Heart left ventricle (tissue), 16 donors: ENCODE measurements around the gene ZNF101. TPM values are rescaled to one million over a fixed set of nuclear protein-coding genes. Genes with fewer than 3 reads are reported as not detected.
A peak's percentile ranks its signal among the peaks of the same experiment; 100 is the strongest.

Experiments used
- ATAC-seq, 4 donors: fragments of 200-7000 bp; cut with Tn5 transposase; one replicate each; pipeline ENCODE4 v1.9.1; 2020 to 2022; ENCODE audit warnings: moderate library complexity in 4 of 4, mild to moderate bottlenecking in 3 of 4, moderate number of reproducible peaks in 1 of 4
- DNase-seq, 5 donors: peaks; one replicate each; pipeline ENCODE4 v3.0.0-alpha.2; 2020
- H3K27ac ChIP-seq, 12 donors: fragments of 200-600 bp; sonication (generic) in 4 of 12; one replicate each; pipeline versions ENCODE4 v1.5.0 to v1.8.0; 2016 to 2022; ENCODE audit warnings: mild to moderate bottlenecking in 2 of 12
- H3K27me3 ChIP-seq, 9 donors: fragments of 200-600 bp; sonication (generic) in 2 of 9; one replicate each; pipeline versions ENCODE4 v1.5.1 to v1.8.0; 2016 to 2022; ENCODE audit warnings: mild to moderate bottlenecking in 3 of 9
- H3K36me3 ChIP-seq, 9 donors: fragments of 200-600 bp; sonication (generic) in 2 of 9; one replicate each; pipeline versions ENCODE4 v1.5.0 to v1.8.0; 2018 to 2022; ENCODE audit warnings: mild to moderate bottlenecking in 2 of 9
- H3K4me1 ChIP-seq, 12 donors: fragments of 200-600 bp; sonication (generic) in 4 of 12; one replicate each; pipeline versions ENCODE4 v1.5.0 to v1.8.0; 2016 to 2022; ENCODE audit warnings: mild to moderate bottlenecking in 3 of 12
- H3K4me3 ChIP-seq, 12 donors: fragments of 200-600 bp; sonication (generic) in 4 of 12; one replicate each; pipeline versions ENCODE4 v1.5.0 to v1.8.0; 2017 to 2022; ENCODE audit warnings: mild to moderate bottlenecking in 9 of 12, moderate library complexity in 4 of 12
- H3K9me3 ChIP-seq, 12 donors: fragments of 200-600 bp; sonication (generic) in 4 of 12; one replicate each; pipeline versions ENCODE4 v1.5.0 to v1.8.0; 2016 to 2022; ENCODE audit warnings: mild to moderate bottlenecking in 1 of 12
- POLR2A ChIP-seq, 2 donors: fragments of 450-650 bp; IDR thresholded peaks; one replicate each; pipeline ENCODE4 v1.6.1; 2017; ENCODE audit warnings: antibody characterized with exemption in 2 of 2, mild to moderate bottlenecking in 2 of 2, moderate library complexity in 2 of 2
- WGBS, 4 donors: extraction: QIAGEN DNeasy Blood & Tissue Kit in 2 of 4; methylation state at CpG; one replicate each; pipeline versions ENCODE4 v1.1.5 to v1.1.7; 2013 to 2018; 5-methylcytosine and 5-hydroxymethylcytosine counted together
- intact Hi-C, 10 donors: fragments of 100-400 bp; cut with DNase I; formaldehyde crosslinking; loops; one replicate each; pipeline versions ENCODE4 v1.11.1 to v1.14.2; 2022
- polyA plus RNA-seq, 2 donors: library from polyadenylated mRNA; stranded (reverse); fragments of 200-250 nt; gene quantifications; one replicate each; pipeline ENCODE4 v1.2.3, GENCODE V29; 2013
- total RNA-seq, 9 donors: library from RNA; depleted of rRNA in 2 of 9; stranded (reverse); fragments of >200 nt in 2 of 9; fragmentation: NEBNext Ultra II Directional in 3 of 9; extraction: Animal tissue kit (Norgen Biotek cat#: 25700) in 3 of 9; gene quantifications; one replicate each; pipeline versions ENCODE4 v1.1.0 to v1.2.4, GENCODE V29; 2016 to 2023
- TF ChIP-seq, protein P1 (sequence below), 12 donors: fragments of 200-600 bp; sonication (generic) in 4 of 12; IDR thresholded peaks; one replicate each; pipeline versions ENCODE4 v1.5.0 to v1.8.0; 2018 to 2022; ENCODE audit warnings: antibody characterized with exemption in 12 of 12, mild to moderate bottlenecking in 5 of 12
- donor health status: ischemic (EF 13 %, LVEDD 7.1; RV severe dilation, severe dysfunction).
- donor health status: healthy with polysubstance abuse.
- donor health status: DM: no; HTN: yes; CAD: no.
- donor health status: DM: no; HTN: no; CAD: no.
- donor health status: ischemic (EF 25% LVEDD 6.9; RV normal size, moderate dysfunction).
- donor health status: ischemic (EF 25% LVEDD 5.7; RV mildly dilated, moderate dysfunction).
- donor health status: healthy.
- donor health status: DM: yes; HTN: yes; CAD: no.
- donor health status: ischemic (EF 35%, LVEDD 5.7; RV mildly dilated, moderate dysfunction).
- donor health status: nonischemic (EF 11% LVEDD 7.7; RV severe dilation, severe dysfunction).
- donor health status: DM: yes; HTN: yes; CAD: no.
- donor health status: PGD.
- donor health status: ischemic (EF 29% LVEDD 5.4; RV normal size, mild dysfunction).
- donor health status: nonischemic (EF 23%, LVEDD 6.1; RV moderate dilation, normal function).

ZNF101 gene
- total and polyA plus RNA-seq, 11 donors = 1.5 to 6.8 (median 3.4) TPM

DNA sequence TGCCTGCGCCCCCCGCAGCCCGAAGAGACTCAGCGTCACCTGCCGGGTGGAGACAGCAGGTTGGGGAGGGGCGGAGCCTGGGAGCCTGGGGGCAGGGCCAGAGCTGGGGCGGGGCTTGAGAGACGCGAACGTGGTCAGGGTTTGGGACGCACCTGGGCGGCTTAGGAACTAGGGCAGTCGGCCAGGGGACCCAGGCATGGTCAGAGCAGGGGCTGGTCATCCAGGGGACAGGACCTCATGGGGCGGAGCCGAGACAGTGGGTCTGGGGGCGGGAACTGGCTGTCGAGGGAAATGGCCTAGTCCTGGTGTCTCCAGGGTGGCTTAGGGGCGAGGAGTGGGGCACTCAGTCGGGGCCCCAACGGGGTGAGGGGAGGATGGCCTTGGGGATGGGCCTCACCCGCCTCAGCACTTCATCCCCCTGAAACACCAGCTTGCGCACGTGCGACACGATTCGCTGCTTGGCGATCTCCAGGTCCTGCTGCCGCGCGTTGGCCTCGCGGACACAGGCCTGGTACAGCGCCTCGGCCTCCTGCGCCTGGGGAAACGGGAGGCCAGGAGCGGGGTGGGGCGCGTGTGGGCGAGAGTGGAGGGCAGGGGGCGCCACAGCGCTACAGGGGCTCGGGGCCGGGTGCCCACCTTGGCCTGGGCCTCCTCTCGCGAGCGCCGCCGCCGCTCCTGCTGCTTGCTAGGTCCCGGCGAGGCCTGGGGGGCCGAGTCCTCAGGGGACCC, 31.0 kb upstream of the ZNF101 start:
- Histone ChIP-seq H3K27ac (no peak overlapping the region), H3K36me3 (peaks cover 0 to 85% (median 10%) of the 10 kb centered on the region in 9 donors), H3K4me3 (no peak overlapping the region), H3K9me3 (no peaks in the 10 kb centered on the region), H3K4me1 (peaks cover 0 to 2% (median under 1%) of the 10 kb centered on the region in 12 donors), H3K27me3 (no peaks in the 10 kb centered on the region)
- intact Hi-C loops = no loop called here
- 58 to 70% (median 66%) methylated on average over 19 to 53 of the region's 53 CpGs for WGBS, 4 donors
- no peak for TF ChIP-seq POLR2A (IDR thresholded peaks at IDR 0.05)
- TF ChIP-seq, protein P1, sequence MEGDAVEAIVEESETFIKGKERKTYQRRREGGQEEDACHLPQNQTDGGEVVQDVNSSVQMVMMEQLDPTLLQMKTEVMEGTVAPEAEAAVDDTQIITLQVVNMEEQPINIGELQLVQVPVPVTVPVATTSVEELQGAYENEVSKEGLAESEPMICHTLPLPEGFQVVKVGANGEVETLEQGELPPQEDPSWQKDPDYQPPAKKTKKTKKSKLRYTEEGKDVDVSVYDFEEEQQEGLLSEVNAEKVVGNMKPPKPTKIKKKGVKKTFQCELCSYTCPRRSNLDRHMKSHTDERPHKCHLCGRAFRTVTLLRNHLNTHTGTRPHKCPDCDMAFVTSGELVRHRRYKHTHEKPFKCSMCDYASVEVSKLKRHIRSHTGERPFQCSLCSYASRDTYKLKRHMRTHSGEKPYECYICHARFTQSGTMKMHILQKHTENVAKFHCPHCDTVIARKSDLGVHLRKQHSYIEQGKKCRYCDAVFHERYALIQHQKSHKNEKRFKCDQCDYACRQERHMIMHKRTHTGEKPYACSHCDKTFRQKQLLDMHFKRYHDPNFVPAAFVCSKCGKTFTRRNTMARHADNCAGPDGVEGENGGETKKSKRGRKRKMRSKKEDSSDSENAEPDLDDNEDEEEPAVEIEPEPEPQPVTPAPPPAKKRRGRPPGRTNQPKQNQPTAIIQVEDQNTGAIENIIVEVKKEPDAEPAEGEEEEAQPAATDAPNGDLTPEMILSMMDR (IDR thresholded peaks at IDR 0.05) = no peak
- ATAC-seq (no peak), DNase-seq (no peak)

- TF ChIP-seq POLR2A (IDR thresholded peaks at IDR 0.05) = no peak
- TF ChIP-seq, protein P1 (IDR thresholded peaks at IDR 0.05) = no peak
- ATAC-seq (peak in 1 of 4 donors; percentile 2), DNase-seq (peak in 1 of 5 donors; percentile 25)
- Histone ChIP-seq H3K27me3 (no peaks in the 10 kb centered on the region), H3K36me3 (peaks cover 3 to 72% (median 29%) of the 10 kb centered on the region in 9 donors), H3K27ac (peak overlapping the region in 7 of 12 donors; percentile 6 to 96 (median 61)), H3K9me3 (no peaks in the 10 kb centered on the region), H3K4me3 (peak overlapping the region; percentile 41 to 96 (median 77)), H3K4me1 (peaks cover 0 to 15% (median 7%) of the 10 kb centered on the region in 12 donors)
- WGBS, 4 donors = 29 to 36% (median 31%) methylated on average over 13 to 16 of the region's 16 CpGs
- intact Hi-C loops = loop anchor here in 9 of 10 donors (2.0 to 5.0 kb wide), 4 partner anchors 90 to 110 kb away; no protein-coding TSS in a partner anchor
Observed at GRCh38 chr19:19642506-19643157, 26.0 kb upstream of the ZNF101 start.

GRCh38 chr19:19643158-19644053, 25.2 kb upstream of the ZNF101 start, which contains the start of gene GMIP:
Gene GMIP (minus strand): TSS chr19:19643657. CDS start chr19:19643529, 128 bp downstream.
- DNase-seq (peak; percentile 71 to 91 (median 81)), ATAC-seq (peak; percentile 36 to 85 (median 82))
- peaks cover 3 to 72% (median 37%) of the 10 kb centered on the region in 9 donors for H3K36me3 ChIP-seq
- peak within 1 kb of the TSS; percentile 41 to 96 (median 77) for H3K4me3 ChIP-seq
- H3K9me3 ChIP-seq = no peaks in the 10 kb centered on the region
- peak in 1 of 2 donors; percentile 51 for TF ChIP-seq POLR2A (IDR thresholded peaks at IDR 0.05)
- TF ChIP-seq, protein P1 (IDR thresholded peaks at IDR 0.05) = peak; percentile 81 to 93 (median 90)
- WGBS, 4 donors = 0 to 4% (median 1%) methylated on average over 15 to 50 of the region's 50 CpGs
- no peaks in the 10 kb centered on the region for H3K27me3 ChIP-seq
- peaks cover 0 to 15% (median 7%) of the 10 kb centered on the region in 12 donors for H3K4me1 ChIP-seq
- intact Hi-C loops = loop anchor here (1.0 to 5.0 kb wide), 5 partner anchors 91 to 111 kb away; no protein-coding TSS in a partner anchor
- peak within 1 kb of the TSS in 10 of 12 donors; percentile 6 to 96 (median 44) for H3K27ac ChIP-seq
